ENCODE measurements around the gene THRB.

THRB gene

GRCh38 chr3:24355806-24356205 lies 138.8 kb downstream of the THRB start:
- DNase-seq: no peak

- no peak for DNase-seq
Measured at GRCh38 chr3:24354230-24354629, 140.4 kb downstream of the THRB start.

GRCh38 chr3:24352893-24353553 lies 141.6 kb downstream of the THRB start:
- DNase-seq: no peak

- peak in 1 of 56 donors; percentile 4 for DNase-seq
Measured at GRCh38 chr3:24351779-24352469, 142.7 kb downstream of the THRB start.

GRCh38 chr3:24349367-24350019 lies 145.2 kb downstream of the THRB start:
- DNase-seq: no peak

GRCh38 chr3:24348348-24348747 lies 146.3 kb downstream of the THRB start:
- DNase-seq: no peak

GRCh38 chr3:24344784-24345439 lies 149.7 kb downstream of the THRB start:
- no peak for DNase-seq

- DNase-seq: no peak
Measured at GRCh38 chr3:24343084-24343783, 151.4 kb downstream of the THRB start.

- DNase-seq: no peak
Measured at GRCh38 chr3:24342275-24342674, 152.4 kb downstream of the THRB start.

- no peak for DNase-seq
Measured at GRCh38 chr3:24341668-24342067, 153.0 kb downstream of the THRB start.

- no peak for DNase-seq
Measured at GRCh38 chr3:24340966-24341365, 153.7 kb downstream of the THRB start.

GRCh38 chr3:24340161-24340560 lies 154.5 kb downstream of the THRB start:
- DNase-seq: no peak

- DNase-seq: no peak
Measured at GRCh38 chr3:24339266-24339825, 155.3 kb downstream of the THRB start.

- no peak for DNase-seq
Measured at GRCh38 chr3:24338409-24339130, 156.1 kb downstream of the THRB start.

- peak in 43 of 56 donors; percentile 5 to 70 (median 25) for DNase-seq
Measured at GRCh38 chr3:24336101-24336500, 158.5 kb downstream of the THRB start.

- DNase-seq: no peak
Measured at GRCh38 chr3:24332092-24332491, 162.6 kb downstream of the THRB start.

GRCh38 chr3:24323272-24323671 lies 171.4 kb downstream of the THRB start:
- no peak for DNase-seq

GRCh38 chr3:24320601-24321000 lies 174.0 kb downstream of the THRB start:
- no peak for DNase-seq

GRCh38 chr3:24318677-24319287 lies 175.9 kb downstream of the THRB start:
- no peak for DNase-seq

GRCh38 chr3:24316887-24317383 lies 177.7 kb downstream of the THRB start:
- DNase-seq: no peak

Data from amygdala (tissue), 56 donors.